Peyer's patch (tissue), 4 donors: Measurements from ENCODE around the gene ASRGL1. TPM values are rescaled to one million over a fixed set of nuclear protein-coding genes. Genes with fewer than 3 reads are reported as not detected.
"Not testable (repeated sequence)": the region's sequence is repeated elsewhere in the genome, so short reads cannot be mapped to it uniquely, and the experiment has no call there.

Experiments used
- DNase-seq, 3 donors: peaks; one replicate each; pipeline ENCODE4 v3.0.0-alpha.2; 2017 to 2019
- H3K27ac ChIP-seq, 4 donors: fragments of 200-600 bp; sonication (generic); one replicate each; pipeline ENCODE4 v1.5.1; 2016 to 2019
- H3K27me3 ChIP-seq, 2 donors: fragments of 200-600 bp; sonication (generic); one replicate each; pipeline ENCODE4 v1.5.1; 2019
- H3K36me3 ChIP-seq, 3 donors: fragments of 200-600 bp; sonication (generic); one replicate each; pipeline ENCODE4 v1.5.1; 2016 to 2019
- H3K4me1 ChIP-seq, 4 donors: fragments of 200-600 bp; sonication (generic); one replicate each; pipeline ENCODE4 v1.5.1; 2016 to 2019
- H3K4me3 ChIP-seq, 4 donors: fragments of 200-600 bp; sonication (generic); 1 replicate in 3 of 4; 2 replicates in 1 of 4; pipeline ENCODE4 v1.5.1; 2016 to 2019; ENCODE audit warnings: mild to moderate bottlenecking in 1 of 4
- H3K9me3 ChIP-seq, 4 donors: fragments of 200-600 bp; sonication (generic); one replicate each; pipeline ENCODE4 v1.5.1; 2016 to 2019; ENCODE audit warnings: mild to moderate bottlenecking in 1 of 4
- POLR2A ChIP-seq, 2 donors: fragments of 450-650 bp; IDR thresholded peaks; one replicate each; pipeline ENCODE4 v1.5.1; 2017; ENCODE audit warnings: antibody characterized with exemption in 2 of 2, mild to moderate bottlenecking in 2 of 2, moderate library complexity in 2 of 2
- total RNA-seq, 4 donors: library from RNA; depleted of rRNA; stranded (reverse); fragments of >200 nt; gene quantifications; one replicate each; pipeline ENCODE4 v1.1.0, GENCODE V29; 2016
- TF ChIP-seq, protein P1 (sequence below), 6 experiments: fragments of 450-650 bp in 4 of 6; fragments of 200-600 bp in 2 of 6; sonication (generic) in 1 of 6; IDR thresholded peaks; one replicate each; pipeline ENCODE4 v1.5.1; 2017 to 2019; ENCODE audit warnings: antibody characterized with exemption in 6 of 6, mild to moderate bottlenecking in 3 of 6, moderate library complexity in 1 of 6

The ASRGL1 gene
- total RNA-seq, 4 donors from 2014 or later = 26.0 to 57.8 (median 29.8) TPM

DNA sequence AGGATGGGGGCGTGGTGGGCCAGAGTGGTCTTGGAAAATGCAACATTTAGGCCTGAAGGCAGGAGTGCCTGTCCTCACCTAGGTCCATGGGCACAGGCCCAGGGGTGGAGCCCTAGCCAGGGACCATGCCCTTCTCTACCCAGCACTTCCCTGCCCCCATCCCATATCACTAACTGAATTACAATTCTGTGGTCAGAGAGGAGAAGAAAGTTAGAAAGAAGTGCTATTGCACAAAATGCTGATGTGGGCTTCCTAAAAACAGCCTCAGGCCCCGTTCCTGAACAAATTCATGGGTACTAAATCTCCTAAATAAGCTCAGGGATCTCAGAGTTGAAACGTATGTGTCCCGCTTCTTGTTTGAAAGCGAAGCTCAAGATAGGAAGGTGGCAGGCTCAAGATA, 3.5 kb upstream of the ASRGL1 start:
- Histone ChIP-seq H3K4me3 (no peak overlapping the region), H3K27me3 (no peaks in the 10 kb centered on the region), H3K9me3 (no peaks in the 10 kb centered on the region), H3K4me1 (peaks cover 0 to 5% (median 0%) of the 10 kb centered on the region in 4 donors), H3K36me3 (no peaks in the 10 kb centered on the region), H3K27ac (no peak overlapping the region)
- TF ChIP-seq, protein P1, sequence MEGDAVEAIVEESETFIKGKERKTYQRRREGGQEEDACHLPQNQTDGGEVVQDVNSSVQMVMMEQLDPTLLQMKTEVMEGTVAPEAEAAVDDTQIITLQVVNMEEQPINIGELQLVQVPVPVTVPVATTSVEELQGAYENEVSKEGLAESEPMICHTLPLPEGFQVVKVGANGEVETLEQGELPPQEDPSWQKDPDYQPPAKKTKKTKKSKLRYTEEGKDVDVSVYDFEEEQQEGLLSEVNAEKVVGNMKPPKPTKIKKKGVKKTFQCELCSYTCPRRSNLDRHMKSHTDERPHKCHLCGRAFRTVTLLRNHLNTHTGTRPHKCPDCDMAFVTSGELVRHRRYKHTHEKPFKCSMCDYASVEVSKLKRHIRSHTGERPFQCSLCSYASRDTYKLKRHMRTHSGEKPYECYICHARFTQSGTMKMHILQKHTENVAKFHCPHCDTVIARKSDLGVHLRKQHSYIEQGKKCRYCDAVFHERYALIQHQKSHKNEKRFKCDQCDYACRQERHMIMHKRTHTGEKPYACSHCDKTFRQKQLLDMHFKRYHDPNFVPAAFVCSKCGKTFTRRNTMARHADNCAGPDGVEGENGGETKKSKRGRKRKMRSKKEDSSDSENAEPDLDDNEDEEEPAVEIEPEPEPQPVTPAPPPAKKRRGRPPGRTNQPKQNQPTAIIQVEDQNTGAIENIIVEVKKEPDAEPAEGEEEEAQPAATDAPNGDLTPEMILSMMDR (IDR thresholded peaks at IDR 0.05) = no peak
- TF ChIP-seq POLR2A (IDR thresholded peaks at IDR 0.05) = no peak
- DNase-seq = no peak

DNA sequence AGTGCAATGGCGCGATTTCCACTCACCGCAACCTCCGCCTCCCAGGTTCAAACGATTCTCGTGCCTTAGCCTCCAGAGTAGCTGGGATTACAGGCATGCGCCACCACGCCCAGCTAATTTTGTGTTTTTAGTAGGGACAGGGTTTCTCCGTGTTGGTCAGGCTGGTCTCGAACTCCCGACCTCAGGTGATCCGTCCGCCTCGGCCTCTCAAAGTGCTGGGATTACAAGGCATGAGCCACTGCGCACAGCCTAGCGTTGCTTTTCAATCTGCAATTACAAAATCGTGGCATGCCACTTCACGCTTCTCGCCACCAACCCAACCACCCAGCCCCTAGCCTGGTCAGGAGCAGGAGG, 322 bp upstream of the ASRGL1 start:
- Histone ChIP-seq H3K4me3 (peak overlapping the region; percentile 70 to 81 (median 74)), H3K27ac (peak overlapping the region in 3 of 4 donors; percentile 21 to 36 (median 33))
- H3K9me3 ChIP-seq, H3K36me3 ChIP-seq, H3K4me1 ChIP-seq, DNase-seq, H3K27me3 ChIP-seq: not testable (repeated sequence)

DNA sequence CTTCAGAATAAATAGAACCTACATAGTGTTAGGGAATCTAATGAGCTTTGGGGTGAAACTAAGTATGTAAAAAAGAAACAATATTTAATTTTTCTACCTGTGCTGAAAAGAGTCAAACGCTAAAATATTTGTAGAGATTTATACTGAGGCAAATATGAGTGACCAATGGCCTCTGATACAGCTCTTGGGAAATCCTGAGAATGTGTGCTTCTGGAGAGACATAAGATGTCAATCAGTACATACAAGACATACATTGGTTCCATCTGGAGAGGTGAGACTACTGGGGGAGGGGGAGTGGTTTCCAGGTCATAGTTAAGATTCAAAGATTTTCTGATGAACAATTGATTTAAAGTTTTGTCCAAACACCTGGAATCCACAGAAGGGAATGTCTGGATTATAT, 970 bp downstream of the ASRGL1 start:
- Histone ChIP-seq H3K4me3 (peak overlapping the region; percentile 70 to 81 (median 74)), H3K9me3 (no peaks in the 10 kb centered on the region), H3K27ac (peak overlapping the region in 1 of 4 donors; percentile 36), H3K4me1 (peaks cover 0 to 5% (median 0%) of the 10 kb centered on the region in 4 donors), H3K36me3 (no peaks in the 10 kb centered on the region), H3K27me3 (no peaks in the 10 kb centered on the region)
- DNase-seq = no peak
- no peak for TF ChIP-seq POLR2A (IDR thresholded peaks at IDR 0.05)
- TF ChIP-seq, protein P1 (IDR thresholded peaks at IDR 0.05) = no peak

DNA sequence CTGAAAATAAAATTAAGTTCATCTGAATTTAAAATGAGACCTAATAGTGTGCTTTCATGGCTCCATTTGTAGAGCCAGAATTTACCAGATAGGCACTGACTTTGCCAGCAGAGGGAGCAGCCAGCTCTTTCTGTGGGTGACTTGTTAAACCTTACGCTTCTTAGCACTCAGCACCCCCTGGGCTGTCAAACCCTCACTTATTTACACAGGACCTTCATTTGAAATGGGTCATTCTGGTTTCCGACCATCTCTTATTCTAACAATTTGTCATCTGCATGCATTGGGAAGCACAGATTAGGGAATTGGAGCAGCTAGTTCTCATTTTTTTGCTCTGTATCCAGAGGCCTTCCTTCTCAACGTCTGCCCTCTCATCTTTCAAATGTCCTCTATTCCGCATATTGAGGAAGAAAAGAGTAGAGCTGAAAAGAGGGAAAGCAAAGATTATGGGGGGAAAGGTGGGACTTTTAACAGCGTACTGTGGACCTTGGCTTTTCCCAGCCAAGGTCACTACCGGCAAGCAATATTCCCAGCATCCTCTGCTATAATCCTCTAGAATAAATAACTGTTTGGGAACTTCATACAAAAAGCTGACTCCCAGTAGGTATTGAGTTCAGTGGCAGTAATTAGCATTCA, 3.1 kb downstream of the ASRGL1 start:
- DNase-seq = peak; percentile 47 to 86 (median 69)
- no peak overlapping the region for H3K27ac ChIP-seq
- H3K36me3 ChIP-seq = no peaks in the 10 kb centered on the region

DNA sequence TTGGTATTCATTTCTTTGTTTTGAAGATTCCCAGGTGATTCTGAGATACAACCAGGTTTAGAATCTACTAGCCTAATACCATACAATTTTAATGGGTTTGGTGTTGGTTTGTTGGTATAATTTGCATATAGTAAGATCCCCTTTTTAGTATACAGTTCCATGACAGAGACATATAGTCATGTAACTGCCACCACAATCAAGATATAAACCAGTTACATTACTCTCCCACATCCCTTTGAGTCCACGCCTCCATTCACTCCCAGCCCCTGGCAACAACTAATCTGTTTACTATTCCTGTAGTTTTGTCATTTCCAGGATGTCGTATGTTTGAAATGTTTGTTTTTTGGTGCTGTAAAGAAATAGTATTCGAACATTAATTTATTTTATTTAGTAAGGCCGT, 4.3 kb downstream of the ASRGL1 start:
- TF ChIP-seq, protein P1 (IDR thresholded peaks at IDR 0.05) = no peak
- TF ChIP-seq POLR2A (IDR thresholded peaks at IDR 0.05) = no peak
- H3K27ac ChIP-seq = no peak overlapping the region
- H3K4me1 ChIP-seq = peaks cover 0 to 5% (median 0%) of the 10 kb centered on the region in 4 donors
- no peaks in the 10 kb centered on the region for H3K36me3 ChIP-seq
- DNase-seq = no peak
- H3K4me3 ChIP-seq = no peak overlapping the region
- no peaks in the 10 kb centered on the region for H3K9me3 ChIP-seq
- no peaks in the 10 kb centered on the region for H3K27me3 ChIP-seq

More for the DNA sequence above, 3.1 kb downstream of the ASRGL1 start:
- Histone ChIP-seq H3K4me3 (no peak overlapping the region), H3K4me1 (peaks cover 0 to 5% (median 0%) of the 10 kb centered on the region in 4 donors), H3K9me3 (no peaks in the 10 kb centered on the region), H3K27me3 (no peaks in the 10 kb centered on the region)
- TF ChIP-seq POLR2A (IDR thresholded peaks at IDR 0.05) = no peak
- TF ChIP-seq, protein P1 (IDR thresholded peaks at IDR 0.05) = peak in 5 of 6 experiments; percentile 31 to 81 (median 78)

DNA sequence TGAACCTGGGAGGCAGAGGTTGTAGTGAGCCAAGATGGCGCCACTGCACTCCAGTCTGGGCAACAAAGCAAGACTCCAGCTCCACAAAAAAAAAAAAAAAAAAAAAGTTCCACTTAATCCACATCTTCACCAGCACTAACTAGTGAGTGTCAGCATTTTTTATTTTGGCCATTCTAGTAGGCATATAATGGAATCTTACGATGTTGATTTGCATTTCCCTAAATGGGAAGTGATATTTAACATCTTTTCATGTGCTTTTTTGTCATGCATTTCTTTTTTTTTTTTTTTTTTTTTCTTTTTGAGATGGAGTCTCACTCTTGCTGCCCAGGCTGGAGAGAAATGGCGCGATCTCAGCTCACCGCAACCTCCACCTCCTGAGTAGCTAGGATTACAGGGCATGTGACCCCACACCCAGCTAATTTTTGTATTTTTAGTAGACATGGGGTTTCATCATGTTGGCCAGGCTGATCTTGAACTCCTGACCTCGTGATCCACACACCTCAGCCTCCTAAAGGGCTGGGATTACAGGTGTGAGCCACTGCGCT, 6.5 kb downstream of the ASRGL1 start:
- not testable (repeated sequence) for H3K4me3 ChIP-seq, H3K27me3 ChIP-seq, H3K36me3 ChIP-seq, H3K4me1 ChIP-seq, H3K9me3 ChIP-seq, H3K27ac ChIP-seq, DNase-seq
